Activated CD4-positive, alpha-beta T cell treated with anti-CD3 and anti-CD28 coated beads for 24 hours (primary cell): ENCODE data around the gene LAMP1.
A peak's percentile ranks its signal among the peaks of the same experiment; 100 is the strongest.
"Not testable (repeated sequence)": the region's sequence is repeated elsewhere in the genome, so short reads cannot be mapped to it uniquely, and the experiment has no call there.

Experiments
- DNase-seq, 2 donors: peaks; one replicate each; pipeline ENCODE4 v3.0.0-alpha.2; 2020; ENCODE audit warnings: low read depth in 2 of 2

Gene LAMP1

DNA sequence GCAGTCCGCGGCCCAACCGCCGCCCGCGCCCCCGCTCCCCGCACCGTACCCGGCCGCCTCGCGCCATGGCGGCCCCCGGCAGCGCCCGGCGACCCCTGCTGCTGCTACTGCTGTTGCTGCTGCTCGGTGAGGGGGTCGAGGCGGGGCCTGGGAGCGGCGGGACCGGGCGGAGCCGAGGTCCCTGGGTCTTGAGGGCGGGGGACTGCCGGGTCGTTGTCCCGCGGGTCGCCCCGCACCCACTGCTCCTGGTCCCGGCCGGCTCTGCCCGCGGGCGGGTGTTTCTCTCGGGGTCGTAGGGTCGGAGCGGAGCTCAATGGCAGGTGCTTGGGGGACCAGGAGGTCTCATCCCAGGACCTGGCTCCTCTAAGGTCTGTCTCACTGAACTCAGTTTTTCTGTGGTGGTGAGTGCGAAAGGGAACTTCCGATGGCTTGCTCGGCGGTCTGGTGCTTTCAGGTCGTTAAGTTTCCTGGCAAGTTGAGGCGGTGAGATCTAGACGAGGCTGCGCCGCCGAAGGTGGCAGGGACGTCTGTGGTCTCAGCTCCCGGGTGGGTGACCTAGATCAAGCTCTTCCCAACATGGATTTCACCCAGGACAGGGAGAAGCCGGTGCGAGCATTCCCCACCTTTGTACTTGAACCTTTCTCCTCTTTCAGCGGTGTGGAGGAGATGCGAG is 467 bp downstream of the LAMP1 start:
- peak in 1 of 2 donors; percentile 2 for DNase-seq

DNA sequence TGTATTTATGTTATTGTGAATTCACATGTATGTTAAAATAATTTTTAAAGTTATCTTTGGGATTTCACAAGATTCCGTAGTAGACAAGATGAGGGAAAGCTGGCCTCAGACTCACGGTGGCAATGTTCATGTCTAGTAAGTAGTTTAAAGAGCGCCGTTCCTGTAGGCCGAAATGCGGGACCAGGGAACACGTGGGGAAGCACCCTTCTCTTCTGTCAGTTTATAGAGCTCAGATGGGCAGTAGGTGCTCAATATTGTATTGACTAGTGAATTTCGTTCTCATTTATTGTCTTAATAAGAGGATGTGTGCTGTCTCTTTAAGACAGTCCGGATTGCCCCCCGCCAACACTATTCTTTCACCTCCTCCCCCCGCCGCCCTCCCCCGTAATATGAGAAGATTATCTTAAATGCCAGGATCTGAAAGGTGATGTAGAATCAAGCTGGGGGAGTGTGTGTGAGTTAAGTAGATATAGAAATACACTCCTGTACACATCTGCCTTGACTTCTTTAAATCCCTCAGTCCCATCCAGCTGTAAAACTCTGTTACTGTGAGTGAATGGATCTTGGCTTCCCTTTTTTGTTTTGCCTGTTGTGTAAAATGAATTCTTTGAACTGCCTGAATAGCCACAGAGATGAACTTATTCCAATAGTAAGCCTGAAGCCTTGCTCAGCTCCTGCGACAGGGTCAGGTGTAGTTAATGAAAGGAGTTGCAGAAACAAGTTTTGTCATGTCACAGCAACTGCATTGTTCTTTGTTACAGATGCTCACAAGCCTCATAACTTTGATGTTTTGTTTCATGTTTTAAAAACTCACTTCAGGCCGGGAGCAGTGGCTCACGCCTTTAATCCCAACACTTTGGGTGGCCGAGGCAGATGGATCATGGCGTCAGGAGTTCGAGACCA is 1.3 kb downstream of the LAMP1 start:
- no peak for DNase-seq

DNA sequence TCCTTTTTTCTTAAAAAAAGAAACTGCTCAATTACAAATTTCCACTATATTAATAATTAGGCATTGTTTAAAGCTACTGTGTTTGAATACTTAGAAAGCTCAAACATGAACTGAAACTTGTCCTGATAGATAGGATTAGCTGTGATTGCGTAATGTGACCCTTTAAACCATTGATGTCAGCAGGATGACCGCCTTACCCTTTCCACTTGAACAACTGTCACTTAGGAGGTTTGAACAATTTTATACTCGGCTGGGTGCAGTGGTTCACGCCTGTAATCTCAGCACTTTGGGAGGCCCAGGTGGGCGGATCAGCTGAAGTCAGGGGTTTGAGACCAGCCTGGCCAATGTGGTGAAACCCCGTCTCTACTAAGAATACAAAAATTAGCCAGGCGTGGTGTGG is 2.9 kb downstream of the LAMP1 start:
- DNase-seq, result no peak

DNA sequence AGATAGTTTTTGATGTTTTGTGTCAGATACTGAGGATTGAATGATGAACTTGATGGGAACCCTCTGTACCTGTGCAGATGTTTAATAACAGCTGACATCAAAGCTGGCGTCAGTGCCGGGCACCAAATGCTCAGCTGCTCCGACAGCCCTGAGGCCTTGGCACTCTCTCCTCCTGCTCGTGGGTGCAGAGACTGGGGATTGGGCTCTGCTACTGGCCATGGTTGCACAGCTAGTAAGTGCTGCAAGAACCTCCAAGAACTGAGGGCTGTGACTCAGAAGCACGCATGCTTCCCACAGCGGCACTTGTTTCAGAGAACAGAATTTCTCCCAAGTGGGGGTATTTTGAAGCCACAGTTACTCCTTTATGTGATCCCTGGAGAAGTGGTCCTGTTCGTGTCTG is 5.9 kb downstream of the LAMP1 start:
- no peak for DNase-seq

DNA sequence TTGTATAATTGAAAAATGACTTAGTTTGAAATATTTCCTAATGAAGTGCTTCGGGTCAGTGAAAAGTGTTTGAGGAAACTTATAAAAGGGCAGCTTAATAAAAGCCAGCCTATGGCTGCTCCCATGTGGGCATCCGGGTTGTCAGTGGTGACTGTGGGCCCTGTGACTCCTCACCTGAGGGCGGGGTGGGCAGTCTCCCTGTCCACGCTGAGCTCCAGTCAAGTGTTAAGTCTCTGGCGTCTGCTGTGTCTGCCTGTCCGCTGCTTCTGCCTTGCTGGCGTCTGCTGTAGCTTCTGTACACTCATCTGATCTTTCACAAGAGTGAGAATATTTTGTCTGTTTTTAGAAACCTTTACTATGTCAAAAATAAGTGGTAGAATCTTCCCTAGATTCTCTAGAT is 7.1 kb downstream of the LAMP1 start:
- no peak for DNase-seq

DNA sequence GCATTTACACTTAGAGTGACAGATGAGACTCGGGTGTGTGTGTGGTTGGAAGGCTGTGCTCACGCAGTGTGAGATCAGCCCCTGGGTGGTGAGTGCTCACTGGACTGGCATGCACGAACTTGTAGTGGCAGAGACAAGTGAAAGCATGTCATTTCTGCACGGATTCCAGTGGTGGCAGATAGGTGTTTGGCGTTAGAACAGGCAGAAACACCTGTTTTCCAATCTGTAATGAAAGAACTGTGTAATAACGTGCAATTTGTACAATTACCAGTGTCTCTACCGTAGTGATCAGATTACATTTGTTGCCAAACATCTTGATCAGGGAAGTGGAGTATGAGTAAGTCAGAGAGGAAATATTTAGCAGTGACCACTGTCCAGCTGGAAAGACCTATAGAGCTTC is 8.2 kb downstream of the LAMP1 start:
- no peak for DNase-seq

DNA sequence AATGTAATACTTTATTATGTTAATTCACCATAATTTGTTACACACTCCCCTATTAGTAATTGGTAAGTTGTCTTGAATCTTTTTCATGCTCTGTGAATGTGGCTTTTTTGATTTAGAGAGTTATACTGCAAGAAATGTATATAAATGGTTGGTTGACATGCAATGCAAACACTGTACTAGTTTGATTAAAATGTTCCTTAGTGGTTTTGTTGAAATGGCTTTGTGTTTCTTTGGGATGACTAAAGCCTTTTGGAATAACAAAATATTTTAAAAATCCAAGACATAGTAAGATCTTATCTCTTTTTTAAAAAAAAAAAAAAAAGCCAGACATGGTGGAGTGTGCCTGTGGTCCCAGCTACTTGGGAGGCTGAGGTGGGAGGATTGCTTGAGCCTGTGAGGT is 10.5 kb downstream of the LAMP1 start:
- DNase-seq, result no peak

DNA sequence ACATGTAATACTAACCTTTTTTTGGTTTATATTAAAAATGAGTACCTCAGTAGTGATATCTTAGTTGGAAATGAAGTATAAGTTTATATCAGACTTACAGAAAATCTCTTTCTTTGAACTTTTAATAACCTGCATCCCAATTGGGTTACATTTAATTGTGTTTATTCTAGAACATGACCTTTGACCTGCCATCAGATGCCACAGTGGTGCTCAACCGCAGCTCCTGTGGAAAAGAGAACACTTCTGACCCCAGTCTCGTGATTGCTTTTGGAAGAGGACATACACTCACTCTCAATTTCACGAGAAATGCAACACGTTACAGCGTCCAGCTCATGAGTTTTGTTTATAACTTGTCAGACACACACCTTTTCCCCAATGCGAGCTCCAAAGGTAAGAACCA is 12.4 kb downstream of the LAMP1 start:
- no peak for DNase-seq

DNA sequence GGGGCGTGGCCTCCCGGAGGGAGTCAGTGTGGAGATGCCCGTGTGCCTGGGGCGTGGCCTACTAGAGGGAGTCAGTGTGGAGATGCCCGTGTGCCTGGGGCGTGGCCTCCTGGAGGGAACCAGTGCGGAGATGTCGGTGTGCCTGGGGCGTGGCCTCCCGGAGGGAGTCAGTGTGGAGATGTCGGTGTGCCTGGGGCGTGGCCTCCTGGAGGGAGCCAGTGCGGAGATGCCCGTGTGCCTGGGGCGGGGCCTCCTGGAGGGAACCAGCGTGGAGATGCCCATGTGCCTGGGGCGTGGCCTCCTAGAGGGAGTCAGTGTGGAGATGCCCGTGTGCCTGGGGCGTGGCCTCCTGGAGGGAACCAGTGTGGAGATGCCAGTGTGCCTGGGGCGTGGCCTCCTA is 17.1 kb downstream of the LAMP1 start:
- not testable (repeated sequence) for DNase-seq

DNA sequence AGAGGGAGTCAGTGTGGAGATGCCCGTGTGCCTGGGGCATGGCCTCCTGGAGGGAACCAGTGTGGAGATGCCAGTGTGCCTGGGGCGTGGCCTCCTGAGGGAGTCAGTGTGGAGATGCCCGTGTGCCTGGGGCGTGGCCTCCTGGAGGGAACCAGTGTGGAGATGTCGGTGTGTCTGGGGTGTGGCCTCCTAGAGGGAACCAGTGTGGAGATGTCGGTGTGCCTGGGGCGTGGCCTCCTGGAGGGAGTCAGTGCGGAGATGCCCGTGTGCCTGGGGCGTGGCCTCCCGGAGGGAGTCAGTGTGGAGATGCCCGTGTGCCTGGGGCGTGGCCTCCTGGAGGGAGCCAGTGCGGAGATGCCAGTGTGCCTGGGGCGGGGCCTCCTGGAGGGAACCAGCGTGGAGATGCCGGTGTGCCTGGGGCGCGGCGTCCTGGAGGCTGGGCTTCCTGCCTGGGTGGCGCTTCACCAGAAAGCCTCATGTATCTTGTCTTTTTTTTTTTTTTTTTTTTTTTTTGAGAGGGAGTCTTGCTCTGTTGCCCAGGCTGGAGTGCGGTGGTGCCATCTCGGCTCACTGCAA is 17.9 kb downstream of the LAMP1 start:
- not testable (repeated sequence) for DNase-seq

DNA sequence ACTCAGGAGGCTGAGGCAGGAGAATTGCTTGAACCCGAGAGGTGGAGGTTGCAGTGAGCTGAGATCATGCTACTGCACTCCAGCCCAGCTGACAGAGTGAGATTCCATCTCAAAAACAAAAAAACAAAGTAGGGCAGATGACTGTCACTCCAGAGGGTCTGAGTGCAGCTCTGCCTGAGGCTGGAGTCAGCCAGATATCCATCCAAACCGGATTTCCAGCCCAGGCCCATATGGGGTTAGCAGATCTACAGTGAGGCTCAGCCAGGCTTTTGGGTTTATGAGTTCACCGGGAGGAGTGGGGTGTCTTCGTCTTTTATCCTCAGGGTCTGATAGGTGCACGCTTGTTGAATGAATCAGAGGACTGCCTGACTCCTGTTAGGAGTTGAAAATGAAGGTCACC is 19.0 kb downstream of the LAMP1 start:
- no peak for DNase-seq

DNA sequence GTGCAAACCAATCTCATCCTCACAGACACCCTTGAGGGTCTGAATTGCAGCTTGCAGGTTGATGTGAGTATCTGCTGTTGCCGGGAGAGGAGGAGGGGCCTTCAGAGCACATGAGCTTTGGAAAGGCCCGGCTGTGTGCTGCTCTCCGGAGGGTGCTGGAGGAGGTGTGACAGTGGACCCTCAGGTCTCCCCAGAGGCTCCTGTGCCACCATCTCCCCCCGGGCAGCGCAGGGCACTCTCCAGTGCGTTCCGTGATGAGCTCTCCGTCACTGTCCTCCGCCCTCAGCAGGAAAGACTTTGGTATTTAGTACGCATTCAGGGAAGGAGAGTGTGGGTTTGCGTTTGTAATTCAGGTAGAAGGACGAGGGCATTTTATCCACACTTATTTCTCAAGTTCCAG is 20.0 kb downstream of the LAMP1 start:
- DNase-seq, result no peak

DNA sequence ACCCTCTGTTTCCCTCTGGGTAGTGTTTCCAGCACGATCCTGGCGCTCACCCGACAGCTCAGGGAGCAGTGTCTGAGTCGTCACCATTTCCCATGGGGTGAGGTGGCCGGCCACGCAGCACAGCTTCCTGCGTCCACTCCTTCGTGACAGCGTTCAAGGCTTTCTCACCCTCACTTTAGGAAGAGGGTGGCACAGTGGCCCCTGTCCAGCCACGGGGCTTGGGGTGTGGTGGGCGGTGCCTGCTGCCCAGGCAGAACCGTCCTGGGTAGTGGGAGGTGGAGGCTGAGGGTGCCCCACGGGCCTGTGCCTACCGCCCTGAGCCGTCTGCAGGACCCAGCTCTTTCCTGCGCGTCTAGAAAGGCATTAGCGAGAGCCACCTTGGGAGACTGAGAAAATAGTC is 21.9 kb downstream of the LAMP1 start:
- DNase-seq, result no peak

DNA sequence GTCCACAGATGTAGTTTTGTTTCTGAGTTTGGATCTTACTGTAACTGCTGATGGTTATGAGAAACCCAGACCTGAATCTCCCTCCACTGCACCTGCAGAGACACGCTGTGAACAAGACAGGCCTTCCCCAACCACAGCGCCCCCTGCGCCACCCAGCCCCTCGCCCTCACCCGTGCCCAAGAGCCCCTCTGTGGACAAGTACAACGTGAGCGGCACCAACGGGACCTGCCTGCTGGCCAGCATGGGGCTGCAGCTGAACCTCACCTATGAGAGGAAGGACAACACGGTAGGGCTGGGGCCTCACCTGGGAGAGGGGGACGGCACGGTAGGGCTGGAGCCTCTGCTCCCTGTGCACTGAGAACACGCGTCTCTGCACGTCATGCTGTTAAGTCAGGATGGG is 22.3 kb downstream of the LAMP1 start:
- no peak for DNase-seq

DNA sequence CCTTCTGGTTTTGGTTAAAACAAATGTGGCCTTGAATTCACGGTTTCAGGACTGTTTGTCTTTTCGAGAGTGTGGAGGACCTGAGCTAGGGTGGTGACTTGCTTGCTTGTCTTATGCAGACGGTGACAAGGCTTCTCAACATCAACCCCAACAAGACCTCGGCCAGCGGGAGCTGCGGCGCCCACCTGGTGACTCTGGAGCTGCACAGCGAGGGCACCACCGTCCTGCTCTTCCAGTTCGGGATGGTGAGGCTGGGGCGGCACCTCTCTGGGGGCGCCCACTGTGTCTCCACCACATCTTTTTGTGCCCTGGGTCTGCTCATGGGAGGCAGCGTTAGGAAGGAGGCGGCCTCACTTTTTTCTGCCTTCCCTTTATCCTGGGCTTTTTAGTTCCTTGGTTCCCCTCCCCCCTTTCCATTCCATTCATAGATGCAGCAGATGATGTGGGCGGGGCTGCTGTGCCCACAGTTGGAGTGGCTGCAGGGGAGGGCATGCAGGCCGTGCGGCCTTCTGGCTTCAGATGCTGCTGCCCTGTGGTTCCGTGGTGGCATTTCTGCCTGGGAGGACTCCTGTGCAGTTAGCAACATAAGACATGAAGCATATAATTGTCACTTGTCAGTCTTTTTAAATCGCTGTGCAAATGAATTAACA is 23.3 kb downstream of the LAMP1 start:
- no peak for DNase-seq

DNA sequence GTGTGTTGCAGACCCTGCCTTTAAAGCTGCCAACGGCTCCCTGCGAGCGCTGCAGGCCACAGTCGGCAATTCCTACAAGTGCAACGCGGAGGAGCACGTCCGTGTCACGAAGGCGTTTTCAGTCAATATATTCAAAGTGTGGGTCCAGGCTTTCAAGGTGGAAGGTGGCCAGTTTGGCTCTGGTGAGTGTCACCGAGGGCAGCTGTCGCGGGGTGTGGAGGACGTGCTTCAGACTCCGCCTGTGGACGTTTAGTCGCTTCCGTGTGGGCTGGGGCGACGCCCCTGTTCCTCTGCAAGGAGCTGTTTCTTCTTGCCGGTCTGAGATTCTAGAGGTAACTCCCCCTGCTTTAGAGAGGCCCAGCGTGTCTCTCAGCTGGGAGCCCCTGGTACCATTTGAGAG is 24.5 kb downstream of the LAMP1 start:
- DNase-seq, result no peak

DNA sequence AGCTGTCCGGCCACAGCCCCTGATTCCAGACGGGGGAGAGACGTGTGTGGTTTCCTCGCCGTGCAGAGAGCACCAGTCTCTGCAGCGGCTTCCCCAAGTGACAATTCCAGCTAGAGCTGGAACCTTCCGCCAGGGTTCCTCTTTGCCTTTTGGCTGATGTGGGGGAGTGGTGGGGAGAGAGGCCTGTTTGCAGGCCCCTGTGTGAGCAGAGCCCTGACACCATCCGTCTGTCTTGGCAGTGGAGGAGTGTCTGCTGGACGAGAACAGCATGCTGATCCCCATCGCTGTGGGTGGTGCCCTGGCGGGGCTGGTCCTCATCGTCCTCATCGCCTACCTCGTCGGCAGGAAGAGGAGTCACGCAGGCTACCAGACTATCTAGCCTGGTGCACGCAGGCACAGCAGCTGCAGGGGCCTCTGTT is 25.0 kb downstream of the LAMP1 start:
- DNase-seq, result no peak

DNA sequence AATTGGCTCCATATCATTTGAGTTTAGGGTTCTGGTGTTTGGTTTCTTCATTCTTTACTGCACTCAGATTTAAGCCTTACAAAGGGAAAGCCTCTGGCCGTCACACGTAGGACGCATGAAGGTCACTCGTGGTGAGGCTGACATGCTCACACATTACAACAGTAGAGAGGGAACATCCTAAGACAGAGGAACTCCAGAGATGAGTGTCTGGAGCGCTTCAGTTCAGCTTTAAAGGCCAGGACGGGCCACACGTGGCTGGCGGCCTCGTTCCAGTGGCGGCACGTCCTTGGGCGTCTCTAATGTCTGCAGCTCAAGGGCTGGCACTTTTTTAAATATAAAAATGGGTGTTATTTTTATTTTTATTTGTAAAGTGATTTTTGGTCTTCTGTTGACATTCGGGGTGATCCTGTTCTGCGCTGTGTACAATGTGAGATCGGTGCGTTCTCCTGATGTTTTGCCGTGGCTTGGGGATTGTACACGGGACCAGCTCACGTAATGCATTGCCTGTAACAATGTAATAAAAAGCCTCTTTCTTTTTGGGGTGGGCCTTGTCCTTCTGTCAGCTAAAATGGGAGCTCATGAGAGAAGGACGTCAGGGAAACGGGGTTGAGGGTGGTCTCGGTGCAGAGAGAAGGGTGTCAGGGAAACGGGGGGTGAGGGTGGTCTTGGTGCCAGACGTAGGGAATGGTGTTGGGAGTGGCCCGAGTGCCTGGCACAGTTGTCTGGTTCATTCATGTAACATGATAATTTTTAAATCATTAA is 26.0 kb downstream of the LAMP1 start:
- DNase-seq, result no peak

DNA sequence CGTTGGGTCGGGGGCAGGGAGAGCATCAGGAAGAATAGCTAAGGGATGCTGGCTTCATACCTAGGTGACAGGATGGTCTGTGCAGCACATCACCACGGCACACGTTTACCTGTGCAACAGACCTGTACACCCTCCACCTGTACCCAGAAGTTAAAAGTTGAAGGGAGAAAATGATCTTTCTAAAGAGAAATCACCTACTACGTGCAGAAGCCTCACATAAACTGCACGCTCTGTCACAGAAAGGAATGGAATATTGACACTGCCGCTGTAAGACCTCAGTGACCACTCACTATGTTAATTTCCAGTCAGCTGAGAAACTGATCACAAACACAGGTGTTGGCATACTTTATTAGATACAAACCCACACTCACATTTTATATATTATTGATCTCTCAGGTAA is 26.8 kb downstream of the LAMP1 start:
- DNase-seq, result no peak

DNA sequence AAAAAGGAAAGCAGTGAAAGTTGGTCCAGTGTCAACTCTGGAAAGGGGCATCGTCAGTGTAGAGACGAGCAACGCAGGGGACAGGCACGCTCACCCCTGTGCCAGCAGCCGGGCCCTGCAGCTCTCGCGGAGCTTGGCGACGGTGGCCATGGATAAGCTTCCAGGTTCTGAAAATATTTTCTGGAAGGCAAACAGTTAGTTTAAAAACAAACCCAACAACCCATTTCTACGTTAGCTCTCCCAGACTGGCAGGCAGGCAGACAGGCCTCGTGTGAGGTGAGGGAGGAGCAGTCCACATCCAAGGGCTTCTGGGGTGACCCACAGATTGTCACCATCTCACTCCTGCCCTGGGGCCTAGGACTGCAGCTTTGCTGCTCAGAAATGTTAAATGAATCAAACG is 27.4 kb downstream of the LAMP1 start:
- no peak for DNase-seq

DNA sequence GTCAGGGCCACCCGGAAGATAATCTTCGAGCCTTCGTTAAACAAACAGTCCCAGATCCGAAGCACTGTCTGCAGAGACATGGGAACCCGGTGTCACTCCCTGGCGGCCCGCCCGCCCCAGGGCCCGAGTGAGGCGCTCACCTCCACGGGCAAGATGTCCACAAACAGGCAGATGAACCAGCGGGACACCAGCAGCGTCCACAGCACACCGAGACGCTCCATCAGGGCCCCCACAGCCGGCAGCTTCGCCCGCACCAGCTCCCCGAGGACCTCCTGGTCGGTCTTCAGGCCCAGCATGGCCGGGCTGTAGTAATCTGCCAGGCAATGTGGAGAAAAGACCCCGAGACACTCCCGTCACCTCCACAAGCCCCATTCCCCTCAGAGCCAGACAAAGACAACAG is 28.7 kb downstream of the LAMP1 start:
- no peak for DNase-seq

DNA sequence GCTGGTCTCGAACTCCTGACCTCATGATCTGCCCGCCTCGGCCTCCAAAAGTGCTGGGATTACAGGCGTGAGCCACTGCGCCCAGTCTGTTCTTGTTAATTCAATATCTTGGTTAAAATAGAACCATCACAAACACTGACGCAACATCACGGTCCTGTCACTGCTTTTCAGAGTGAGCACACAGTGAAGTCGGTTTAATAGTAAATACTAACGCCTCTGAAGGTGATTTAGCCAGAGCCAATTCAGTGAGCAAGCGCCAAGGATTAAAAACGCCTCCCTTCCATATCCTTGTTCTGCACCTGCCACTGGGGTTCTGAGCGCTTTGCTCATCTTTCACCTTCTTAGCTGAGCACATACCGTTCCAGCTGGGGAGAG is 30.3 kb downstream of the LAMP1 start:
- DNase-seq, result no peak
